ENCODE results near the gene HSD11B1.
"Not testable (repeated sequence)": the region's sequence is repeated elsewhere in the genome, so short reads cannot be mapped to it uniquely, and the experiment has no call there.

HSD11B1 gene

DNA sequence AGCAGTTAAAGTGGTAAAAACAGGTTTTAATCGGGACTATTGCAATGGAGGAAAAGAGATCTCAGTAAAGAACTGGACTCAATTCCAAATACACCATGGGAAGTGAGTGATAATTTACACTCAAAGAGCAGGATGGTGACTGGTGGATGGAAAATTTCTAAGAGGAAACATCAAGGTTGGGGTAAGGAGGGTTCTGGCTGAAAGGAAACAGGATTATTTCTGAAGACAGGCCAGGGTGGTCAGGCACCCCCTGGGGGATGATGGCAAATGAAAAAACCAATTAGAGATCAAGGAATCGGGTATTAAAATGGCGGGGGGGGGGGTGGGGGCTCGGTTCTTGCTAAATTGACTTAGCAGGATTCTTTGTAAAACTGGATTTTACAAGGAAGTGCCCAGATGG is 12.3 kb upstream of the HSD11B1 start:
- DNase-seq = no peak

DNA sequence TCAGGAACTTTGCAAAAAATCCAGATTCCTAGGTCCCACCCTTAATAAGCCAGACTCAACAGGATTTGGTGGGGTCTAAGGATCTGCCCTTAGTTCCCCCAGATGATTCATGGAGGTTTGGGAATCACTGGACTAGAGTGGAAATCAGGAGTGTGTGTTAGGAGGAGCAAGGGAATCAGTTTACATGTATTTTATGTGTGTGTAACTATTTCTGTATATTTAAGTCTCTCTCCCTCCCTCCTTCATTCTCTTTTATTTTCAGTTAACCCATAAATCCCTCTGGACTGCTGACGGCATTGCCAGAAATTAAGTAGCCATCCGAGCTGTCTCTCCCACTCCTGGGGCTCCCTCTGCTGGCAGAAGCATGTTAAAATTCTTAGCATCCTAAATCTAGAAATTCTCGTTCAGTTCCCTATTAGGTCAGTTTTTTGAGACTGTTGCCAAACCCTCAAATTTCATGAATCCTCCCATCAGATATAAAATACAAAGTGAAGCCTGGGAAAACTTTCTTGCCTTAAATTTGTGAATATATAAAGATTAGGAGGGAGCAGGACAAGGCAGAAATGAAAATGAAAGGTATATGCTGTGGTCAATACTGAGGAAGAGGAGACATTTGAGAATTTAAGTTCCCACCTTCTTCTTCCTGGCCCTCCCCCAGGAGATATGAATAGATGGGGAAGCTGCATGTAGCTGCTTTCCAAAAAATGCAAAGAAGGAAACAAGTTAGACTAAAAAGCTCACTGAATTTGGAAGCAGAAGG is 11.7 kb upstream of the HSD11B1 start:
- peak; percentile 70 for DNase-seq

DNA sequence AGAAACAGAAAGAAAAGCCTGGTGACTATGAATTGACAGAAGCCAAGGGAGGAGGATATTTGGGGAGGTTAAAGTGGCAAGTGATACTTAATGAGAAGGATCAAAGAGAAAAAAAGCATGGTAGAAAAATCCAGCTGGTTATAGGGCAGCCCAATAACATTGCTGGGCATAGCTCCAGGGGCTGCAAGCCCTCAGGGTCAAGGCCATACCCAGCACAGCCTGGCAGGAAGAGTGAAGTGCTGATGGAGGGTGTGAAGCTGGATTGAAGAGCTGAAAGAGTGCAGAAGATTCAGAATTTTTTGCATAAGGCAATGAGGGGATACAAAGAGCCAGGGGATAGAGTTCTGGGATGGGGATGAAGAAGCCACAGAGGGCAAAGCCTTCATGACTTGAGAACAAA is 8.0 kb upstream of the HSD11B1 start:
- DNase-seq = no peak

DNA sequence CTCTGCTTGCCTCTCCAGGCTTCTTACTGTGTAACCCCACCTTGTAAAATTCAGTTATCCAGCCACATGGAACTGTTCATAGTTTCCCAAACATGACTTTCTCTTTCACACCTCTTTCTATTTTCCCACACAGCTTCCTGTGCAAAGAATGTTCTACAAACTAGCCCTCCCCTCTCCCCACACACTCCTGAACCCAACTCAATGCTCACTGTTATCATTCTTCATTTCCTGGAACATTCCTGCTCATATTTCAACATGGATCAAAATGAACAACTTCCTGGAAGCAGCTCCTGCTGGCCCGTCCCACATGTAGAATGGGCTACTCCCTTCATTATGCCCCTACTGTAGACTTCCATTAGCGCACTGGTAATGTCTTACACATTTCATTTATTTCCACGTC is 7.5 kb upstream of the HSD11B1 start:
- no peak for DNase-seq

DNA sequence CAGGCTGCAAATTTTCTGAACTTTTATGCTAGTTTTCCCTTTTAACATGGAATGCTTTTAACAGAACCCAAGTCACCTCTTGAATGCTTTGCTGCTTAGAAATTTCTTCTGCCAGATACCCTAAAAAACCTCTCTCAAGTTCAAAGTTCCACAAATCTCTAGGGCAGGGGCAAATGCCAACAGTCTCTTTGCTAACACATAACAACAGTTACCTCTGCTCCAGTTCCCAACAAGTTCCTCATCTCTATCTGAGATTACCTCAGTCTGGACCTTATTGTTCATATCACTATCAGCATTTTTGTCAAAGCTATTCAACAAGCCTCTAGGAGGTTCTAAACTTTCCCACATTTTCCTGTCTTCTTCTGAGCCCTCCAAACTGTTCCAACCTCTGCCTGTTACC is 4.0 kb upstream of the HSD11B1 start:
- DNase-seq = not testable (repeated sequence)

DNA sequence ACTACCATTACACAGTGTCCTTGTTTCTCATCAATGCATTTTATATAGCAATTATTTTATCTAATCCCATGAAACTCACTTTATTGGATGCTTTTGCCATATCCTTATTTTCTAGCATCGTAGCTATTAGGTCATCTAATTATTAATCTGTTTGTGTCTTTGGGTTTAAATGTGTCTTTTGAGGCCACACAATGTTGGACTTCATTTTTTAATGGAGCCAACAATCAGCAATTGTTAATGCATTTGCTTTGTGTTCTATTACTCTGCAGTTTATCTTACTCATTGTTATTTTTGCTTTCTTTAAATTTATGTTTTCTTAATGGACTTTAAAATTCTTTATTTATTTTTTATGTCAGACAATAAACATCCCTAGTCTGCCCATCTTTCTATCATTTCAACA is 1.8 kb upstream of the HSD11B1 start:
- DNase-seq = no peak

DNA sequence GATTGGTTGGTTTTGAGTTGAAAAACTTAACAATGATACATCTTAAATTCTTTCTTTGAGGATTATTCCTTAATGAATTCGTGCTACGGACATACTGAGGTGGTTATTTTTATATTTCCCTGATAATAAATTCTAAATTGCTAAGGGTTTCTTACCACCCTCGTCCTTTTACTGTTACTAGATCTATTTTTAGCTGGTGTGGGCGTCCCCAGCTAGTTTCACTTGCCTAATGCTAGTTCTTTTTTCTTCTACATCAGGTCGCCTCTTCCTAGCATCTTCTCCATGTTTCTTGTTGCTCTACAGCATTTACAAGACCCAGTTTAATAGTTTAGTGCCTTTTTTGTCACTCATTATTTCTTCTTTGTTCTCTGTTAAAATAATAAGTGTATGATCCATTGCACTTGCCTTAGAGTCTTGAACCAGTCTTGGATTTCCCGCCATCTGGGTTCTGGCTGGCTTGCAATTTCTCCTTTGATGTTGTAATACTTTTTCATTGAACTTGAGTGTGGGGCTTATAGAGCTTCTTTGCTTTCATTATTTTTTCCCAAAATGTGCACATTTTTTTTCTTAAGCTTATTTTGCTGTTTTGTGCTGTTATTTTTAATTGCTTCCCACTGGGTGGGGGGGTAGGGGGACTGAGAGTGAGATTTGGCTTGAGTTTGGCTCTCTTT is 677 bp upstream of the HSD11B1 start:
- peak; percentile 74 for DNase-seq

DNA sequence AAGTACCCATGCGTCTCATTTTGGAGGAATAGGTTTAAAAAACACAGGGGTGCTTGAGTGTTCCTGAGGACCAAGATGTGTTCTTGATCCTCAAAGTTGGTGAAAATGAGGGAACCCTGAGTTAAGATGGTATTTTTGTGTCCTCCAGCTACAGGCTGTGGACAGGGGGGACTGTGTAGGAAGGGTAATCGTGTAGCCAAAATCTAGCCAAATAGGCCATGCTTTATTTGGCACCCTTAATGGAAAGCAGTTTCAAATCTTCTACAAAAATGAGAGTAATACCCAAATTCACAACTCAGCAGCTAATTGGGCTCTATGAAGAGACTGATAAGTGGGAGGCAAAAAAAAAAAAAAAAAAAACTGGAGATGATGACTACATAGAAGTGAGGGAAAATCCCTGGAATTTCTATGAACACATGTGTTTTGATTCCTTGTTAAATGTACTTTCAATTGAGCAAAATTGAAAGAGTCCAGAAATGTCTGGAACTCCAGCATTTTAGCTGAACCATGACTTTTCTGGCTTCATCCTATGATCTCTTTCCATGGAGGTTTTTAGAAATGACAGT is 470 bp downstream of the HSD11B1 start:
- no peak for DNase-seq

DNA sequence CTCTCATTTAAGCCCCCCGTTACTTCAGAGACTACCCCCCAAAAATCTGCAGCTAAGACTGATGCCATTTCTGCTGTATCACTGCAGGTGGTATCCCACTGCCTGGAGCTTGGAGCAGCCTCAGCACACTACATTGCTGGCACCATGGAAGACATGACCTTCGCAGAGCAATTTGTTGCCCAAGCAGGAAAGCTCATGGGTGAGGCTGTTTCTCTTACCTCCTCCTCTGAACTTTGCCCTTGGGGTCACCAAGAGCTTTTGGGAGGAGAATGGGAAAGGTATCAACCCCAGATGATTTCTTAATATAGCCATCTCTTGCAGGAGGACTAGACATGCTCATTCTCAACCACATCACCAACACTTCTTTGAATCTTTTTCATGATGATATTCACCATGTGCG is 2.0 kb downstream of the HSD11B1 start:
- no peak for DNase-seq

DNA sequence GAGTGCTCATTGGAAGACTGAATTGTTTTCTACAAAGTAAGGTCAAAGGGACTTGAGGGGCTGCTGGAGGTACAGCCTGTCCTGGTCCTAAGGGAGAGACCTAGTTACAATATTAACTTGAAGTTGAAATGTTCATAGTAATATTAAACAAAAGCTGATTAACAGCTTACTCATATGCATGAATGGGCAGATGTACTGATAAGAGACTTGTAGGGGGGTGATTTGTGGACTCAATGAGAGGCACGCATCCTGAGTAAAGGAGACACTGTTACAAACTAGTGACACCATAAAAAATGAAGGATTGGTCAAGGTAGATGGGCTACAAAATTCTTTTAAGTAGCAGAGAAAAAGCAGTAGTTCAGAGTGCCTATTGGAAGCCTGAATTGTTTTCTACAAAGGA is 2.7 kb downstream of the HSD11B1 start:
- DNase-seq = no peak

DNA sequence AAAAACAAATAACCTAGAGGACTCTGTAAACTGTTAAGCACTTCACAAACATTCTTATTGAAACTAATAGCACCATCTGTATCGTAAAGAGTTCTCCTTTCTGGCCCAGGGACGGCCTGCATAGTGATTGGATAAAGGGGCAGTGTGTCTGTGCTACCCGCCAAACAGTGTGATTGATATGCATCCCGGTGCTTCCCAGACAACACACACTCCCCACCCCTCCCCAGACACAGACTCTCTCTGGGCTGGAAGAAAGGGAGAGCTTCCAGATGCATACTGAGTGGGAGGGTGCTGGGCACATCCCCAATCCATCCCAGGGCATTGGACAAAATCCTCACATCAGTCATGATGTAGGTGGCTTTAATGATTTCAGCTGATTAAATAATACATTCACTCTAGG is 3.7 kb downstream of the HSD11B1 start:
- DNase-seq = no peak

DNA sequence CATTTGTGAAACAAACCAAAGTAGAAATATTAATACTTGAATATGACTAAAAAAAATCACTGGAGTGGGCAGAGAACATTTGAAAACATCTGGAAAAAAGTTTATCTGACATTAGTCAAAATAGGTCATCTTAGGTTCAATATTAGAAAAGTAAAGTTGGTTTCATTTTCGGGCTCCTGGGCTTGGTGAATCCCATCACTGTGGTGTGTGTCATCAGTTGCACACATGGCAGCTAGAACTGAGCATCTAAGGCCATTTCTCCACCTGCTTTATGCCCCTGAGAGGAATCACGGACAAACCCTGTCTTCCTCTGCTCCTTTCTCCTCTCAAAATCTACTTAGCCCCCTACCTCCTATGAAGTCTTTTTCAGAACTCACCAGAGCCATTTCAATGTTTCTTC is 5.4 kb downstream of the HSD11B1 start:
- no peak for DNase-seq

DNA sequence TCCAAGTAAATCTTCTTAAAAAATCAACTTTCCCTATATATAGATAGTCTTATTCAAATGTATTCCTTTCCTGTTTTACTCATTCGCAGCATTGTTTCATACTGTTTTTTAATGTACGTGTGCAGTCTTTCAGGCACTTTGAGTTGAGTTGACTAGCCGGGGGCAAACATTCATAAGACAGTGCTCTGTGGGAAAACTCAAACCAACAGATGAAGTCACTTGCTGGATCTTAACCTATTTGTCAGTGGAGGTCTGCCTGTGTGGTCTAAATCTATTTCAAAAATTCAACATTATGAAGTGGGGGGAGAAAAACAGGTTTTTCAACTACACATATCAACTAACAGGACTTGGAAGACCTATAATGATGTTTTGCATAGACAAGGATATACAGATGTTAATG is 6.2 kb downstream of the HSD11B1 start:
- DNase-seq = no peak

DNA sequence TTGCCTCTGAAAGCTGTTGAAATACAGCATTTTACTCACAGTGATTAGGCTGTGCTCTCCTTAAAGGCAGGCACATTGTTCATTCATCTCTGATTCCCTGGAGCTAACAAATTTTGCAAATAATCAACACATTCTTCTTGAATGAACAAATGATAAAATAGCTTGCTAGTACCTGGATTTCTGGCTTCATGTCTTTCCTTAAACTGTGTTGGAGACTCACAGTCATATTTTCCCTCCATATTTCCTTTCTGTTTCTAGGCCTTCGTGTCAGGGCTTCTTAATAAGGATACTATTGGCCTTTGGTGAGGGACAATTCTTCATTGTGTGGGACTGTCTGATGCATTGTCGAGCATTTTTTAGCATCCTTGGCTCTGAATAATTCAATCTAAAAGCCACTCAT is 9.7 kb downstream of the HSD11B1 start:
- no peak for DNase-seq

DNA sequence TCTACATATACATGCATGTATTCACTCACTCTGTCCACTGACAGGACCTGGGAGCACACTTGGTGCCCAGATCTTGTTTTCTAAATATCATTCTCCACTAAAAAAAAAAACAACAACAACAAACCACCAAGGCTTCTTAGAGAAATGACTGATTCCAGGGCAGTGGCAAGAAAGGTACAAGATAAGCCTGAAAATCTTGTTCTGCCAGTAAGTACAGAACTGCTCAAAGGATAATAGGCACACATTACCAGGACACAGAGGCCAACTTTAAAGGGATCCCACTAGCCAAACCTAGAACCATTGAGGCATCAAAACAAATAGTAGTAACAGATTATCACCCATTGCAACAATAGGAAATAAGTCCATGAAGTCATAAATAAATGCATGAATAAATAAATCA is 10.7 kb downstream of the HSD11B1 start:
- no peak for DNase-seq

DNA sequence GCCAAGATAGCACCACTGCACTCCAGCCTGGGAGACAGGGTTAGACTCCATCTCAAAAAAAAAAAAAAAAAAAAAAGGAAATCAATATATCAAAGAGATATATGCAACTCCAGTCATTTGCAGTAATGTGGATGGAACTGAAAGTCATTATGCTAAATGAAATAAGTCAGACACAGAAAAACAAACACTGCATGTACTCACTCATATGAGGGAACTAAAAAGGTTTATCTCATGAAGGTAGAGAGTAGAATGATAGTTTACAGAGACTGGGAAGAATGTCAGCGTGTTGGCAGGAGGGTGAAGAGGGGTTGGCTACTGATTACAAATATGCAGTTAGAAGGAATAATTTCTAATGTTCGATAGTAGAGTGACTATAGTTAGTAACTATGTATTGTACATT is 13.2 kb downstream of the HSD11B1 start:
- no peak for DNase-seq

DNA sequence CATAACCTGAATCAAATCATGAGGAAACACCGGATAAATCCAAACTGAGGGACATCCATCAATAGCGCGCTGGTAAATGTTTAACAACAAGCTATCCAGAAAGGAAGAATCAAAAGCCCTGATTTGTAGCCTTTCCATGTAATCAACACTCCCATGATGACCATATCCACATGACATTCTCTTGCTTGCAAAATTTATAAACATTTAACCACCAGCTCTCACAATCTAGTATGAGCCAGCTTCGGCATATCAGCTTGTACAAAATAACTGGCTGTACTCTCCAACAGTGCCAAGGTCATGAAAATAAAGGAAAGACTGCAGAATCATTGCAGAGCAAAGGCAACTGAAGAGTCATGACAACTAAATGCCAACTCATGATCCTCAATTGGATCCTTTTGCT is 15.7 kb downstream of the HSD11B1 start:
- DNase-seq = no peak

DNA sequence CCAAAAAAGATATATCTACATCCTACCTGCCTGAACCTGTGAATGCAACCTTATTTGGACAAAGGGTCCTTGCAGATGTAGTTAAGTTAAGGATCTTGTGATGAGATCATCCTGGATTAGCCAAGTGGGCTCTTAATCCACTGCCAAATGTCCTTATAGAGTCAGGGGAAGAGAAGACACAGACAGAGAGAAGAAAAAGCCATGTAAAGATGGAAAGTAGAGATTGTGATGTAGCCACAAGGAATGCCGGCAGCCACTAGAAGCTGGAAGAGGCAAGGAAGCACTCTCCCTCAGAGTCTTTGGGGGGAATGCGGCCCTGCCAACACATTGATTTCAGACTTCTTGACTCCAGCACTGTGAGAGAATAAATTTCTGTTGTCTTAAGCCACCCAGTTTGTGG is 16.2 kb downstream of the HSD11B1 start:
- no peak for DNase-seq

DNA sequence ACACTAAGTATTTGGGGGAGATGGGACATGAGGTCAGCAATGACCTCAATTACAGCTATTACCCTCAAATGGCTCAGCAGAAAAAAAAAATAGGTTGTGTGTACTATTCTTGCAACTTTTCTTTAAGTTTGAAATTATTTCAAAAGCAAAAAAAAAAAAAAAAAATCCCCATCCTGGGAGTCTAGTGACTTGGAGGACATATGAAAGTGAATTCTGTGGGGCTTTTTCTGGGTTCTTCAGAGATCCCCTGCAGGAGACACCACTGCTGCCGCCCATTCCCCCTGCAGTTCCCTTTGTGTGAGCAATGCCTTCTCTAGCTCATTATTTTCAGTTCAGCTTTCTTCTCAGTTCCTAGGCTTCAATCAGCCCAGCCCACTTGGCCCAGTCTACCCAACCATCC is 16.7 kb downstream of the HSD11B1 start:
- DNase-seq = no peak

DNA sequence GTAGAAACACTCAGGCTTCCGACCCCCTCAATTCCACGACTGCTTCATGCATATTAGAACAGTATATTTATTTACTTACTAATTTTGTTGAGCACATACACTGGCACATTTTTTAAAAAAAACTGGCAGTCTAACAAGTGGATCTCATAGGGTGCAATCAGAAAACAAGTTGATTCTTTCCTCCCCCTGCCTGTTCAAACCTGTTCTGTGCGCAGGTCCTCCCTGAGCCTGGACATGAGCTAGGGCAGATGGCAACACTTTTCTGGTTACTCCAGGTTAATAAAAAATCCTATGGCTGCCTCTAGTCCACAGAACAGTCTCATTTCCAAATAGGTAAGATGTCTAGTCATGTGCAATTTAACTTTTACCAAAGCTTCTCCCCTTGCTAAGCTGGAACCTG is 18.6 kb downstream of the HSD11B1 start:
- DNase-seq = no peak

DNA sequence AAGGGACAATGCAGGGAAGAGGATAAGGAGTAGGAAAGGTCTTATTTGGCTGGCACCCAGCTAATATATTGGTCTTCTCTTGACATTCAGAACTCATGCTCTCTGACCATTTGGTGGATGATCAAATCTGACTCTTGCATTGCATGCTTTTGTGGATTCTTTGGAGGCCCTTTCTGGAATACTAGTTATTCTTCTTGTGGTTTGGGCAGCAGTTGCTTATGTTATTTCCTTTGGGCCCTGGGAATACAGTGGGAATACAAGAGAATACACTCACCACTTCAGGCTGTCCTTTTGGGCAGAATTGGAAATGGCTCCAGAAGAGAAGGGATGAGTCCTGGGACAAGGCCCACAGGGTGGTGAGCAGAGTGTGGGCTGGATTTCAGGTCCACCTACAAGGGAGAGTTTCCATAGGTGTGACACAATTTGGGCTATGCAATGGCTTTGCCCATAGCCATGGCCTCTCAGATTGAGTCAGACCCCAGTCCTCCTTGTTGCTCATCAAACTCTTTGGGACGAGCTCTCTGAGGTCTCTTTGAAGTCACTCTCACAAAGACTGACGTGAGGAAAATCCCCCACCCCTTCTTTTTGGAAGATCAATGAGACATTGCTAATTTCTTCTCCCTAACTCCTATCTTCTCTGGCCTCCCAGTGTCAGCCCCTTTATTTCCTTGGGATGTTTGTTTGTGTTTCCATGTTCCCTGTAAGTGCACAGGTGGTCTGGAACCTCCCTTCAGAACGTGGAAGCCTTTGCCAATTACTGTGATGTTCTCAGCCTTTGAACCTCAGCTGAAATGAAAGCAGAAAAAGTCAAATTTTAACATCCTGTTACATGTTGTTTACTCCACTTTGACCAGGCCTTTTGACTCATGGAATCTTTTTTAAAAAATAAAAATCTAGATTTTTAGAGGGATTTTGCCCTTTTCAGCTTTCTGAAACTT is 19.4 kb downstream of the HSD11B1 start:
- DNase-seq = no peak

DNA sequence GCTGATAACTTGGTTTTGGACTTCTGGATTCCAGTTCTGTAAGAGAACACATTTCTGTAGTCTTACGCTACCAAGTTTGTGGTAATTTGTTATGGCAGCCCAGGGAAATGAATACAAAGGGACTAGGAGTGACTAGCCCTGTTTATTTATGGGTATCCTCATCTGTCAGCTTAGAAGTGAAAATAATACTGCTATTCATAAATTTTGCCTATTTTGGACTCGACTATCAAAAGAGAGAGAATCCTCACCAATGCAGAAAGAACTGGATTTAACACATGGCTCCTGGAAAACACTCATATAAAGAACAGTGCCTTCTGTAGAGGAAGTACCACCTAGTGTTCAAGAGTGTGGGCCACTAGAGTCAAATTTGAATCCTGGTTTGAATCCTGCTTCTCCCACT is 22.6 kb downstream of the HSD11B1 start:
- DNase-seq = no peak

DNA sequence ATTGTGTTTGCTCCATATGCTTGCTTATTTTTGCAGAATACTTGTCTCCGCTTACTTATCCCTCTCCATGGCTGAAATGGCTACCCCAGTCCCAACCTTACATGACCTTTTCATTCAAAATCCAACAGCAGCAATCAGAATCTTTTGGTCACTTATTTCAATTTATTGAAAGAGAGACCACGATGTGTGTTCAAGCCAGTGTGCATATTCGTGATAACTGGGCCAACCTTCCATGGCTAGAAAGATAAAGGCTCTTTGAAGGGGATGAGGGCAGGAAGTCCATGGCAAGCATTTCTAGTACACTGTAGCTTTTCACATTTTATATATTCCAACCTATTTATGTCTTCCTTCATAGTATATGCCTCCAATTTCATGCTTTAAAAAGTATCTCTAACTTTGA is 23.1 kb downstream of the HSD11B1 start:
- no peak for DNase-seq

DNA sequence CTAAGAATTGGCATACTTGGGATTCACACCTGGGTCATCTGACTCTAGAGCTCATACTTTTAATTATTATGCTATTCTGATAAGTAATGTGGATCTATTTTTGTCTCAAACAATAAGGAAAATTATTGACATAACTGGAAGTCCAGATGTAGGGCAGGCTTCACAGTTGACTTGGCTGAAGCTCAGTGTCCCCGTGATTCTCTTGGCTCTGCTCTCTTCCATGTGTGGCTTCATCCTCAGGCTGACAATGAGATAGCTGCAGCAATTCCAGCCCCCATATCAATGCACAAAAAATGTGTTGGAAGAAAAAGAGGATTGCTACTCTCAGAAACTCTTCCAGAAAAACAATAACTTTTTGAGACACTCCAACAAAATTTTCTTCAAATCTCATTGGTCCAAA is 23.8 kb downstream of the HSD11B1 start:
- no peak for DNase-seq
